GM19023 (cell line): Measurements from ENCODE around the gene SAMD1.

Experiments used
- ATAC-seq: cut with Tn5 transposase; IDR thresholded peaks from one replicate; pipeline ENCODE4 v1.9.1; 2021; ENCODE audit warnings: mild to moderate bottlenecking, moderate library complexity; ENCODE audit not compliant: unreplicated experiment

The SAMD1 gene

DNA sequence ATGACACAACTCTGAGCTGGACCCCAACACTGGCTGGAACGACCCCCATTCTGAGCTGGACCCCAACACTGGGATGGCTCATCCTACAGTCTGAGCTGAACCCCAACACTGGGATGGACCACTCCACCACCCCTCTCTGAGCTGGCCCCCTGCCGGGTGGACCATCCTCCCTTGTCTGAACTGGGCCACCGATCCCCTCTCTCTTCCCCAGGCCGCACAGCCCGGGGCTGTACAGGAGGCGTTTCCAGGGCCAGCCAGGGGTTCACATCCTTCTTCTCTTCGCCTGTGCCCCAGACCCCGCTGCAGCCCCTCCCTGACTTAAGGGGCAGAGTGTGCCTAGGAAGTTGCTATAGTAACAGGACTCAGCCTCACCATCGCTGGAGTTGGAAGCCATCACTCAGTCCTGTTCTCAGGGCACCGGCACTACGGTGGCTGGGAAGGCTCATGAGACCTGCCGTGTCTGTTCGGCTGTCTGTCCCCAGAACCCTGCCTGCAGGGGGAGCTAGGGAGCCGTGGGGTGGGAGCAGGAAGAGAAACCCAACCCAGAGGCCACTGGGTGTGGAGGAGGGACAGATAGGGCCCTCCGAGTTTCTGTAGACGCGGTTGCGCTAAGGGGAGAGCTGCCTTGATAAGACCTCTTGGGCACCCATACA, 23.3 kb upstream of the SAMD1 start:
- no peak for ATAC-seq

DNA sequence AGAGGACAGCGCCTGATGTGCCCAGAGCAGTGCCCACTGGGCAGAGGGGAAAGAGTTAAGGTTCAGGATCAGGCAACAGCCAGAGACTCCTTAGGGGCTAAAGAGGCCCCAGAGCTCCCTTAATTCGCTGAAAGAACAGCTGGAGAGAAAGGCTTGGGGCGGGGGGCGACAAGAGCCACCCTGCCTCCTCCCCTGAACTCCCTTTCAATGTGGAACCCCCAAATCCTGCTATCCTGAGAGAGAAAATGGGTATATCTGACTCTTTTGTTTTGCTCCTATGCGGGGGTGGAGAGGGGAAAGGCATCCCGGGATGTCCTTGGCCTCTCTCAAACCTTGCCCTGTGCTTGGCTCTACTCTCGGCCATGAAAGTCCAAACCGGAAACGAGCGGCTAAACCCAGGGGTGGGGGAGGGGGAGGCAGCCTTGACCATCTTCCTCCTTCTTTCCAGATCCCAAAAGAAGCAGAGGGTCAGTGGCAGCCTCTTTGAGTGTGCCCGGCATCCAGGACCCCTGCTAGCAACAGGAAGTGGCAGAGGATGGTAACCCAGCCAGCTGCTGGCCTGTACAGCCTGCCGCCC, 22.3 kb upstream of the SAMD1 start:
- ATAC-seq: no peak

DNA sequence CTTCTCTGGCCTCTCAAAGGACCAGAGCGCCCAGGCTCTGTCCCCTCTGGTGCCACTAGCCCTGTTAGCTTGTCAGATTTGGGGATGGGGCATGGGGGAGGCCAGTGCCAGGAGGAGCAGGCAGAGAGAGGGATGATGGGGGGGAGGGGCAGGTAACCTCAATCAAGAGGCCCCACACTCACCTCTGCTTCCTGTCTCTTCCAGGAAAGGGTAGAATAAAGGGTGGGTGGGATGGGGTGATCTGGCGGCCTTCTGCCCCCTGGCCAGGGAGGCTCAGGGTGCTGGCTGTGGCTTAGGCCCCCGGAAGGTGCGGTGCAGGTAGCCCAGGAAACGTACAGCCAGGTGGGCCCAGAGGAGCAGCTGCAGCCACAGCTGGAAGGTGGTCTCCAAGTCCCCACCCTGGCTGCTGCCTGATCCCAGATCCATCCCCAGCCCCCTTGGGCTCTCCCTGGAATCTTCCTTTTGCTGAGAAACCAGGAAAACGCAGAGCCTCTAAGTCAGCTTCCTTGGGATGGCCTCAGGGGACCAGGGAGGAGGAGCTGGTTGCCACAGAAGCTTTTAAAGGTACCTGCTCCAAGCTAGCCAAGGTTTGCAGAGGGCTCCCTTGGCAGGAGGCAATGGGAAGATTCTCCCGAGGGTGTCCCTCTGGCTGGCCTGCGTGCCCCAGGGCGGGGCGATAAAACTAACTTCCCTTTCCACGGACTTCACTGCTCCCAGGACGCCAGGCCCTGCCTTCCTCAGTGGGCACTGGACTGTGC, 21.7 kb upstream of the SAMD1 start:
- ATAC-seq: no peak

DNA sequence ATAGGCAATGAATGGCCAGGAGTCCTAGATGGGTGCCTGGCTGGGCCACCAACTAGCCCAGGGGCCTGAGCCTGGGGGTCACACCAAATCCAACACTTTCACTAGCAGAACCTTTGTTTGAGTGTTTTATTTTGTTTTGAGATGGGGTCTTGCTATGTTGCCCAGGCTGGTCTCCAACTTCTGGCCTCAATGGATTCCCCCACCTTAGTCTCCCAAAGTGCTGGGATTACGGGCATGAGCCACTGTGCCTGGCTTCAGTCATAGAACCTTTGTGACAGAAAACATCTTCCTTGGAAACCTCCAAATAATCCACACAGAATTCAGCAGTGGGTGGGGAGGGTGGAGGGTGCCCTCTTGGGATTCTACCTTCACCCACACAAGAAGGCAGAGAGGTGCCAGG, 20.9 kb upstream of the SAMD1 start:
- ATAC-seq: no peak

DNA sequence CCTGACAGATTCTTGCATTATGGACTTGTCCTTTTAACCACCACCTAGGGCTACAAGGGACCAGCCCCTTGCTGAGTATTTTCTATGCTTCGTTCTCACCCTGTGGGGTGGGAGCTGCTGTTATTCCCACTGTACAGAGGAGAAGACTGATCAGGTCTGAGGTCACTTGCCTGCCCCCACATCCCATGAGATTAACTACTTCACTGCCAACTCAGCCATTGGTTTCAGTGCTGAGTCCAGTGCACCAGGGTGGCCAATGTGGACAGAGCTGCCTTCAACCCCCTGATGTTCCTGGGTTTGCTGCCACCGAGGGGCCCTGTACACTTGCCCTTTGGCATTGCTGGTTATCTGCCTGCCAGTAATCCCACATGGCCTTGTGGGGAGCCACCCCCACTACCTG, 20.1 kb upstream of the SAMD1 start:
- ATAC-seq: no peak

DNA sequence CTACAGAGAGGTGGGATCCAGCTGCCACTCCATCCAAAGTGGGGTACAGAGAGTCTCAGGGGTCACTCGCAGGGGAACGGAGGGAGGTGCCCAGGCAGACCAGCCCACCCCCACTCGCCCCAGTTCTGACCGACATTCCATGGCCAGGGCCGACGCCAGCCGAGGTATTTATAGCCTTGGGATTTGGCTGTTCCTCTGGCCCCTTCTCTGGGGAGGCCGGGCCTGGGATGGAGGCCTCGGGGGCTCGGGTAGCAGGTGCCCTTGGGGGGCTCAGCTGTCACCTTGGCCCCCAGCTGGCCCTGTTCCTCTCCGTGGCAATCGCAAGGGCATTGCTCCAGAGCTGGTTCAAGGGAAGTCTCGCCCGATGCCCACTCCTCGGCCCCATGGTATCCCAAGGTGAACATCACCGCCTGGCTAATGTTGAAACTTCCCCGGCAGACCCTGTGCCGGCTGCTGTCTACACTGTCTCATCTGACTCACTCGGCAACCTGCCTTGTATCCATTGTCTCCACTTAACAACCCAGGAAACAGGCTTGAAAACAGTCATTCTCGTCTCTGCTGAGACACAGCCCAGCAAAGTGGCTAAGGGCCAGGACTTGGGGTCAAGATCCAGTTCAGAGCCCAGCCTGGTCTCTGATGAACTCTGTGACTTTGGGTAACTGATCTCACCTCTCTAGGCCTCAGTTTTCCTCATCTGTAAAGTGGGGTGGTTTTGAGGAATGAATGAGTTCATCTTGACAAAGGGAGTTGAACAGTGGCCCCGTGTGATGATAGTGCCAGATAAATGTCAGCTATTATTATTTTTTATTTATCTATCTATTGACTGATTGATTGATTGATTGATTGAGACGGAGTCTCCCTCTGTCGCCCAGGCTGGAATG, 17.3 kb upstream of the SAMD1 start:
- no peak for ATAC-seq

DNA sequence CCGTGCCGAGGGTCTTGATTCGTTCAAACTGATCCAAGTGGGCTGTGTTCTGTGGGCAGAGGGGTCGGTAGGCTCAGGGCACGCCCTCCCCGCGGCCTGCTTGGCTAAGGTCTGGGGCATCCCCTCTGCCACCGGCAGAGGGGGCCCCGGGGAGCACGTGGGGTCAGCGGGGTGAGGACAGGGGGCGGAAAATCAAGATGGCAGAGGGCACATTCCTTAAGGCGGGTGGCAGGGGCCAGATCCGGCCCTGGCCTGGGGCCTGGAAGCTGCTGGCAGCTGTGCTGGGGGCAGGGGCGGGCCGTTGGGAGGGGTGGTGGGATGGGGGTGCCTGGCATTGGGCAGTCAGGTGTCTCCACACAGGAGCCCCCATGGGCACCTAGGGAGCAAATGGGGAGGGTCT, 16.3 kb upstream of the SAMD1 start:
- no peak for ATAC-seq

DNA sequence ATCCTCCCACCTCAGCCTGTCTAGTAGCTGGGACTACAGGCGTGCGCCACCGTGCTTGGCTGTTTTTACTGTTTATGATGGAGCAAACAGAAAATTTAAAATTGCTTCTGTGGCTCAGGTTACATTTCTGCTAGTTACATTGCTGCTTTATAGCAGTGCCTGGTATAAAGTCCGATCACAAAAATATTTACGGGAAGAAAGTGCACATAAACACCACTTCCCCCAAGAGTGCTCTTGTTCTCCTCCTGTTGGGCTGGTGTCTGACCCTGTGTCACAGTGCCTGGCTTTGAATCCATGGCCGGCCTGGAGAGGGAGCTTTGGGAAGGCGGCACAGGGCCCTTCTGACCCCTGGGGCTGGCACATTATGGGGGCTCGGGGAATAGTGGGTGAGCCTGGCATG, 15.1 kb upstream of the SAMD1 start:
- ATAC-seq: no peak

DNA sequence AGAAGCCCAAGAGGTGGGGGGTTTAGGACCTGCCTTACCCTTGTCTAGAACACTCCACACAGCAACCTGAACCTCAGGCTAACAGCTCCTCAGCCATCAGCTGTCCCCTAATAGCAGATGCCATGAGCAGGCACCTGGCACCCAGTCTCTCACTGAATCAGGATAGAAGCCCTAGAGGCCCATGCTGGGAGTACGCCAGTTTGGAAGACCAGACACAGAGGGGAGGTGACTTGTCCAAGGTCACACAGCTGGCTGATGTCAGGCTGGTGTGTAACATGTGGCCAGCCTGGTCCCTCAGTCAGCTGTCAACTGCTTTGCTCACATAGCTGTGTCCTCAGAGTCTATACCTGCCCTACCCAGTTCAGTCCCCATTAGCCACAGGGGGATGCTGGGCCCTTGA, 12.8 kb upstream of the SAMD1 start:
- ATAC-seq: no peak

DNA sequence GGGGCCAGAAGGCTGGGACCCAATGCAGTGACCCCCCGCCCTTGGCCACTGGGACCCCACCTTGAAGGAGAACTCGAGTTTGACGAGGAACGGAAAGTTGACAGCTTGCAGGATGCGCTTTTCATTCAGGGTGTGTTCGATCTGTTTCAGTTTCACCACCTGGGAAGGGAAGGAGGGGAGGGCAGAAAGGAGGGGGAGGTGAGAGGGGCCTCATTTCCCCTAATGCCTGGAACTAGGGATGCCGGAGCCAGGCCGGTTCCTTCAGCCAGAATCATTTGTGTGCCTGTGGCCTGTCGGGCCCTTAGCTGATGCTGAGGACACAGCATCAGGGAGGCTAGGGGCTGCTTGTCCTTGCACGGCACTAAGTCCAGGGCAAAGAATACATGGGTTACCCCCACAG, 12.2 kb upstream of the SAMD1 start:
- no peak for ATAC-seq

DNA sequence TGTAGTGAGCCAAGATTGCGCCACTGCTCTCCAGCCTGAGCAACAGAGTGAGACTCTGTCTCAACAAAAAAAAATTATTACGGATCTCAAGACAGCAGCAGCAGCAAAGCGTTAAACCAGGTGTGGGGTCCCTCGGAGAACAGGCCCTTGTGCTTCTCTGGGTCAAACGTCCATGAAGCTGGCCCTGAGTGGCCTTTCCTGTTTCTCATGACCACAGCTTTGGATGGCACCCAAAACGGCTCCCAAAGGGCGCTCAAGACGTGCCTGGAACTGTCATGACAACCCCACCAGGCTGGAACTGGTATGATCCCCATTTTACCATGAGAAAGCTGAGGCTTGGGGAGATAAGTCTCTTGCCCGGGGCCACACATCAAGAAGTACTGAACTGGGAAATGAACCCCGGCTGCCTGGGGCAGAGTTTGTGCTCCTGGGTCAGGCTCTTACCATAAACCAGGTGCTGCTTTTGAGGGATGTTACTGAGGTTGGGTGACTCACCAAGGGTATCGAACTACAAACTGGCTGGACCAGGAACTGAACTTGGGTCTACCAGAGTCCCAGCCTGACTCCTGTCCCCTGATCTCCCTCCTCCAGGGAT, 11.6 kb upstream of the SAMD1 start:
- ATAC-seq: no peak

DNA sequence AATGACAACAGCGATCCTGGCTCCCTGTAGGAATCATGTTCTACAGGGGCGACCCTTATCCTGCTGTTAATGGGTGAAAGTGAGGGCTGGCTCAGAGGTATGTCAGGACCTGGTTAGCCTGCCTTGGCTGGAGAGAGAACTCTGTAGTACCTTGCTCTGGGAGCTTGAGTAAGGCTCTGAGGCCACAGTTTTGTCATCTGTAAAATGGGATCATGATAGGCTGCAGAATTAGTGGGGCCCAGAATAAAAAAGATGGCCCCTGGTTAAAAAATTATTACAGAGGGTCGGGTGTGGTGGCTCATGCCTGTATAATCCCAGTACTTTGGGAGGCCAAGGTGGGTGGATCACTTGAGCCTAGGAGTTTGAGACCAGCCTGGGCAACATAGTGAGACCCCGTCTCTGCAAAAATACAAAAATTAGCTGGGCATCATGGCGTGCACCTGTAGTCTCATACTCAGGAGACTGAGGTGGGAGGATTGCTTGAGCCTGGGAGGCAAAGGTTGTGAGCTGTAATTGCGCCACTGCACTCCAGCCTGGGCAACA, 10.5 kb upstream of the SAMD1 start:
- no peak for ATAC-seq

DNA sequence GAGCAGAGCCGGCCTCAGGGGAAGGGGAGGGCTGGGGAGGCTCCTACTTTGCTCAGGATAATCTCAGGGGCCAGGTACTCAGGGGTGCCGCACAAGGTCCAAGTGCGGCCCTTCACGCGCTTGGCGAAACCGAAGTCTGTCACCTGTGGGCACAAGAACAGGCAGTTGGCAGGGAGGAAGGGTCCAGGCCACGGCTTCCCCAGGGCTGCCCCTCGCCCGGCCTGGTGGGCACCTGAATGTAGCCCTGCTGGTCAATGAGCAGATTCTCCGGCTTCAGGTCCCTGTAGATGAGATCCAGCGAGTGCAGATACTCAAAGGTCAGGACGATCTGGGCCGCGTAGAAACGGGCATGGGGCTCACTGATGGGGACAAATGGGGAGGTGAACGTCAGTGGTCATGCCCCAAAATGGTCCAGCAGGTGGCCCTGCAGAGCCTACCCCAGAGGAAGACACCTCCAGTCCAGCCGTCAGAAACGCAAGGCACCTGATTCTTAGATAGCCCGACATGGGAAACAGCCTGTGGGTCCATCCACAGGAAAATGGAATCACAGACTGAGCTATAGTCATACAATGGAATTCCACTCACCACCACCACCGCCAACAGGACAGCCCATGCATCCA, 7.1 kb upstream of the SAMD1 start:
- ATAC-seq: no peak

DNA sequence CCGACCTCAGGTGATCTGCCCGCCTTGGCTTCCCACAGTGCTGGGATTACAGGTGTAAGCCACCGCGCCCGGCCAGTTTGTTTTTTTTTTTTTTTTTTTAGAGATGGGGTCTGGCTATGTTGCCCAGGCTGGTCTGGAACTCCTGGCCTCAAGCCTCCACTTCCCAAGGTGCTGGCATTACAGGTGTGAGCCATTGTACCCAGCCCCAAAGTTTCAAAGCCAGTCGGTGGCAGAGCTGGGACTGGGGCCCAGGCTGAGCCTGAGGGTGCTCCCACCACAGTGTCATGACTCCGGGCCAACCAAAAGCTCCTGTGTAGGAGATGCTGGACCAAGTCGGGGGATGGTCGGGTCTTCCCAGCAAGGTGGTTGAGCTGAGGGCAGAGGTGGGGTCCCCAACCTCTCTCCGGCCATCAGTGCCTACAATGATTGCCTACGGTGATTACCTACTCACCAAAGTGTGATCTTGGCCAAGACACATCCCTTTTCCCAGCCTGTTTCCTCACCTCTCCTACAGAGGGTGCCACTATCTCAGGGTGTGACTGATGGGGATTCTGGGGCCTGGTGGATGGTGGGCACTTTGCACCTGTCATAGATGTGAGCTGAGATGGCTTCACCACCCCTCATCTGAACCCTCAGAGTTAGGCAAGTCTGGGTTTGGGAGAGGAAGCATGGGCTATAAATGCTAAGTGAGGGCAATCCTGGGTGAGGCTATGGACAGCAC, 5.9 kb upstream of the SAMD1 start:
- ATAC-seq: no peak

DNA sequence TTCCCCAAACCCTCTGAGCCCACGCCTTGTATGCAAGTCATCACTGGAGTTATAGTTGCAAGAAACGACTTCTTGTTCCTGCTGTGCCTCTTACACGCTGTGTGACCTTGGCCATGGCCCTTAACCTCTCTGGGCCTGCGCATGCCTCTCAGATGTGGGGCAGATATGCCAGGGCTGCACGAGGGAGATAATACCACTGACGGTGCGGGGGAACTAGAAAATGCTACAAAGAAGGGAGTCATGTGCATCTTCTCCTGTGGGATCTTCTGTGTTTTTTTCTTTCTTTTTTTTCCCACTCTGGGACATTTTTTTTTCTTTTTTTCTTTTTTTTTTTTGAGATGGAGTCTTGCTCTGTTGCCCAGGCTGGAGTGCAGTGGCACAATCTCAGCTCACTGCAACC, 4.3 kb upstream of the SAMD1 start:
- no peak for ATAC-seq

DNA sequence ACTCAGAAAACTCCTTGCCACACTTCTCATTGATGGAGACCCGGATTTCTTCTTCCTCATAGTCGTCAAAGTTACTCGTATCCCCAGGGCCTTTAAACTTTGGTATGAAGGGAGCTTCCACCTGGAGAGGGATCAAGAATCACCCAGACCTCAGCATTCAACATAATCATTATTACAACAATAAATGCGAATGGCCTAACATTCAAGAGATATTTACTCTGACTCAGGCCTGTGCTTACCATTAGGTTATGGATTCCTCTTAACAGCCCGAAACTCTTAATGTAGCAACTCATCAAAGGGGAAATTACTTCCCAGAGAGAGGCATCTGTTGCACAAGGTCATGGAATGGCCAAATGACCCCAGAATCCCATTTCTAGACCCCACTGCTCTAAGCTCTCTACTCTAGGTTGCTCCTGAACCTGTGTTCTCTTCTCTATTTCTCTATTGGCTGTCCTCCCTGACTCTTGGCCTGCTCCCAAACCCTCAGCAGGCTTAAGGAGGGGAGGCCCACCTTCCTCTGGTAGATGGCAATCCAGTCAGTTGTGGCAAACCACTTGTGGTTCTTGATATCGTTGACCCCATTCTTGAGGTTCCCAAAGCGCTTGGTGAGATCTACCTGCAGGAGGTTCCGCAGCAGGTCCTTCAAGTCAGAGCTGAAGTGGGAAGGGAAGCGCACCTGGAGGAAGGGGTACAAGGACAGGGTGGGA, 2.7 kb upstream of the SAMD1 start:
- ATAC-seq: no peak

DNA sequence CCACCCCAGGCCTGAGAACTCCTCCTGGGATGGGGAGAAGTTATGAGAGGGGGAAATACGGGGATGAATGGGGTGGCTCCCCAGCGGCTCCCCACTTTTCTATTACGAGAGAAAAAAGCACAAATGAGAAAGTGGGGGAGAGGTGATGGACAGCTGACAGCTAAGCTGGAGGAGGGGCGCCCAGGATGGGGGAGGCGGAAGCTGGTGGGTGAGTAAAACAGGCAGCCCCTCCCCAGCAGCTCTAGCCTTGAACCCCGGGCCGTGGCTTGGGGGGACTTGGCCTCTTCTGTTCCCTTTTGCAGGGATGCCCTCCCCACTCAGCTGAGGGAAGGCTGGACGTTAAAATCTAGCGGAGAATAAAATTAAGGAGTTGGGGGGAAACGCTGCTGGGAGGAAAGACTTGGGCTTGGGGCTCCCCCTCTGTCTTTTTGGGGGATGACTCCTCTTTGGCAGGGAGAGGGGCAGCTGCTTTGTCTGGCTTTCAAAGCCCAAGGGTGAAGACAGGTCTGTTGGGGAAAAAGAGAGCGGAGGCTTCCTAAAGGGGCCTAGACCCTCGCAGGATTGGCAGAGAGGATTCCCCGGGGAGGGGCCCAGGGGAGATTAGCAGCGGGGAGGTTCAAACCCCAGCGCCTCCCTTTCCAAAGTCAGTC, 1.4 kb upstream of the SAMD1 start:
- ATAC-seq: peak; percentile 4

DNA sequence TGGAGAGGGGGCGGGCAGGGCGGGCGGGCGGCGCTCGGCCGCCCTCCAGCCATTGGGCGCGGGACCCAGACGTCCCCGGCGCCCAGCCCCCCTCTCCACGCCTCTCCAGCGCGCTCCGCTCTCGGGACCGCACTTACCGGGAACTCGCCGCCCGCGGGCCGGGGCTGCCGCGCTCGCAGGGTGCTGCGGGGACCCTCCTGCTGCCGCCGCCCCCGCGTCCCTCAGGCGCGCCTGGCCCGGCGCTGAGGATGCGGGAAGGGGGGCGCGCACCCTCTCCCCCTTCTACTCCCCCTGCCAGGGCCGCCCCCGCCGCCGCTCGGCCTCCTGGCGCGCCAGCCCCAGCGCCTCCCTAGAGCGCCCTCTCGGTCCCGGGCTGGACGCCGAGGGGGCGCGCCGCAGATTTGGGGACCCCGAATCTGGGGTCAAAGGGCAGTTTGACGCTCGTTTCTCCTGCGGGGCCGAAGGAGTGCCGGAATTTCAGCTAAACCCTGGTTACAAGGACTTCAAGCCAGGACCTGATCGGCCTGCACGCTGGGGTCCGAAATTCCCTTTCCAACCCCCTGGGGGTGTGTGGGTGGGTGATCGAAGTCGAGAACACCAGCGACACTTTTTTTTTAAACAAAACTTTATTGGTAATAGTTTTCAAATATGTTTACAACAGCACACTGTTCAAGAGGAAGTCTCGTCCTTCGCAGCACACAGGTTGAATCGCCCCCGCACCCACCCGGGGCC, 696 bp upstream of the SAMD1 start:
- peak; percentile 60 for ATAC-seq
